GM12892 (cell line): ENCODE measurements around the gene MTPN.

Experiments
- DNase-seq: peaks from one replicate; pipeline ENCODE4 v3.0.0; 2011; ENCODE audit not compliant: insufficient read length
- FAIRE-seq: peaks from 2 replicates; lab custom pipeline; 2011; peaks lifted over from hg19 to GRCh38; lab: Jason Lieb, UNC
- POLR2A ChIP-seq: IDR thresholded peaks from 2 replicates; pipeline ENCODE4 v1.6.1; 2011; ENCODE audit warnings: low read depth, low read length, control low read depth
- POLR2AphosphoS5 ChIP-seq: IDR thresholded peaks from 2 replicates; pipeline ENCODE4 v1.6.1; 2011; ENCODE audit warnings: low read depth, low read length, control low read depth
- TAF1 ChIP-seq: IDR thresholded peaks from 2 replicates; pipeline ENCODE4 v1.6.1; 2011; ENCODE audit warnings: low read depth, mild to moderate bottlenecking, control low read depth, low read length, borderline replicate concordance

The MTPN gene

DNA sequence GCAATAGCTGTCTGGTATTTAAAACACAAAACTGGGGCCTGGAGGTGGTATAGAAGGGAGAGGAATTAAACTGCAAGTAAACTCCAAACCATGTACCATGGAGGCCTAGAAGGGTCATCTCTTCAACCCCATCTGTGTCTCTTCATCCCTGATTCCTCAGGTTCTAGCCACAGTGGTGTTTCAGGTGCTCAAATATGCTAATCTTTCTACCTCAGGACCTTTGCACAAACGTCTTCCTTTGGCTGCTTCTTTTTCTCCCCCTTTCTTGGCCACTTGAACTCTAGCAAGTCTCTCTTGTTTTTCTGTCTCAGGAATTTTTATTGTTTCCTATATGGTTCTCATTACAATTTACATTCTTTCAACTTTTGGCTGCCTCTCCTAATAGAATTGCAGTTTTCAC, 25.6 kb upstream of the MTPN start:
- DNase-seq, result no peak
- FAIRE-seq, result no peak
- TF ChIP-seq POLR2AphosphoS5 (no peak), TAF1 (no peak), POLR2A (no peak)

DNA sequence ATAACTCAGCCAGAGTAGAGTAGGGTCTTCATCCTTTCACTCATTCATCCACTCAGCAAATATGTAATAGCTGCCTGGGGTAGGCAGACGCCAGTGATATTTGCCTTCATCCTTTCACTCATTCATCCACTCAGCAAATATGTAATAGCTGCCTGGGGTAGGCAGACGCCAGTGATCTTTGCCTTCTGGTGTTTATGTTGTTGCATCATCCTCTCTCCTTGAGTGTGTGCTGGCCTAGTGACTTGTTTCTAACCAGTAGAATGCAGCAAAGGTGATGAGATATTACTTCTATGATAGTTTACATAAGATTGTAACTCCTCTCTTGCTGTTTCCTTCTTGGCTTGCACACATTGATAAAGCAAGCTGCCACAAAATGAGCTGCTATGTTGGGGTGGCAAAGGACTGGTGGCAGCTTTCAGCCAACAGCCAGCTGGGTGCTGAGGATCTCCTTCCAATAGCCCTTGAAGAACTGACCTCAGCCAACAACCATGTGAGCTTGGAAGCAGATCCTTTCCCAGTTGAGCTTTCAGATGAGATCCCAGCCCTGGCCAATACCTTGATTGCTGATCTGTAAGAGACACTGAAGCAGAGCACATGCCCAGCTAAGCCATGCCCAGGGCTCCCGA, 23.2 kb upstream of the MTPN start:
- FAIRE-seq, result no peak

DNA sequence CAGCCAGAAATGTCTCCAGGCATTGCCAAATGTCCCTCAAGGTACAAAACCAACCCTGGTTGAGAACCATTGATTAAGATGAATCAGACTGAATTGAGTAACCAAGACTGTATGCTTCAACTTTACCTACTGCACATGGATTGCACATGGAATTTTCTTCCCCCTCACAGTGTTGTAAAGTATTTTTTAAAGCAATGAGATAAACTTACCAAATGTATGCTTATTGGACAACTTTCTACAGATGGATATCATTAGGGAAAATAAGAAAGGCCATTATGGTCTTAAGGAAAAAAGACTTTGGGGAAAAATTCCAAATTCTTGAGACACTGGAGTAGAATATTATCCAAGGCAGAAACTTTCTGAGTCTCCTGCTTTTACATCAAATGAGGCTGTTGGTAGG, 20.9 kb upstream of the MTPN start:
- TF ChIP-seq TAF1, result no peak
- no peak for TF ChIP-seq POLR2AphosphoS5
- no peak for DNase-seq
- no peak for FAIRE-seq

More for the DNA sequence above, 23.2 kb upstream of the MTPN start:
- no peak for TF ChIP-seq POLR2A
- TF ChIP-seq POLR2AphosphoS5, result no peak
- no peak for TF ChIP-seq TAF1
- DNase-seq, result no peak

DNA sequence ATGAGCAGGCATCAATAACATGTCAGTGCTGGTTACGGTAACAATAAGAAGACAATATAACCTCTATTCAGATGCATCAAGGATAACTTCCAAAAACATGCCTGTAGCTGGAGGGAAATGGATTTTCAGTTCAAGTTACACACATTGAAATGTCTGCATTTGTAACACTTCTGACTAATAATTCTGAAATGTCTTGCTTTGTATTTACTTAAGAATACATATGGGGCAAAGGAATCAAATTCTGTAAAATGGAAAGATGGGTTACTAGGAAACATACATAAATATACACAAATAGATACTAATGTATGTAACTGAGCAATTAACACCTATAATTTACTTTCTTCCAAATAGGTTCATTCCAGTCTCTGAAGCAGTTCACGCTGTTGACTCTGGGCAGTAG, 18.6 kb upstream of the MTPN start:
- DNase-seq (no peak), FAIRE-seq (no peak)
- TF ChIP-seq POLR2AphosphoS5, result no peak
- no peak for TF ChIP-seq TAF1
- TF ChIP-seq POLR2A, result no peak

DNA sequence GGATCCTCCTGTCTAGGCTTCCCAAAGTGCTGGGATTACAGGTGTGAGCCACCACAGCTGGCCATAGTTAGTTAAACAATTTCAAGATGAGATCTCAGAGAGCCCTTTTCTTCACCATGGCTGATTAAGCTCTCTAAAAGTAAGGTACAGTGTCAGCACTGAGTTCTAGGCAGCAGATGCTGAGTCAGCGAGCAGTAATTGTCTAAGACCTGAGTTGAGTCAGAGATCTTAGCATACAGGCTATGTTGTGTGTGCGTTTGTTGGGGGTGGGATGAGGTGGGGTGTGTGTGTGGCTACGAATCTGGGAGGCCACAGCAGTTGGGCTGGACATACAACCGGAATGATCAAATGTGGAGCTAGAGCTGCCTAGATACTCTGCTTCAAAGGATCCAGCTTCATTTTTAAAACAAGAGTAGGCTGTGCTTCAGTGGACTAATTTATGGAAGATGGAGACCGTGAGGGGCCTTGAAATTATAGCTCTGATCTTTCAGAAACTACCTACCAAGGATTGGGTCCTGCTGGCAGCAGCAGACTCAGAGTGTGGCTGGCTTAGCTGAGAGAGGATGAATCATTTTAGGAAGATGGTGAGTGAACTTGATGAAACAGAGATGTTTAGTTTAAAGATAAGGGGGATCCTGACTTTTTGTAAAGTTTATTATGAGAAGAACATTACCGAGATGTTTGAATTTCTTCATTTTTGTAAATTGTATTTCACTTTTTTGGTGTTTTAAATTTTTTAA, 17.5 kb upstream of the MTPN start:
- TF ChIP-seq POLR2AphosphoS5, result no peak
- no peak for TF ChIP-seq TAF1
- no peak for TF ChIP-seq POLR2A
- DNase-seq, result no peak
- FAIRE-seq, result no peak

DNA sequence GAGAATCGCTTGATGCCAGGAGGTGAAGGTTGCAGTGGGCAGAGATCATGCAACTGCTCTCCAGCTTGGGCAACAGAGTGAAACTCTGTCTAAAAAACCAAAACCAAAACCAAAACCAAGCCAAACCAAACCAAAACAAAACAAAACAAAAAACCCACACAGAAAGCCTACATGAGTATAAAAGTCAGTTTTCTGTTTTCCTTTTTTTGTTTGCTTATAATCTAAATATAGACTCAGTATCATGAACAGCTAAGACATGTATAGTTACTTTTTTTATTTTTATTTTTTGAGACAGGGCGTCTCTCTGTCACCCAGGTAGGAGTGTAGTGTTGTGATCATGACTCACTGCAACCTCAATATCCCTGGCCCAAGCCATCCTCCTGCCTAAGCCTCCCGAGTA, 16.8 kb upstream of the MTPN start:
- FAIRE-seq (no peak), DNase-seq (no peak)
- TF ChIP-seq POLR2A, result no peak
- no peak for TF ChIP-seq TAF1
- no peak for TF ChIP-seq POLR2AphosphoS5

DNA sequence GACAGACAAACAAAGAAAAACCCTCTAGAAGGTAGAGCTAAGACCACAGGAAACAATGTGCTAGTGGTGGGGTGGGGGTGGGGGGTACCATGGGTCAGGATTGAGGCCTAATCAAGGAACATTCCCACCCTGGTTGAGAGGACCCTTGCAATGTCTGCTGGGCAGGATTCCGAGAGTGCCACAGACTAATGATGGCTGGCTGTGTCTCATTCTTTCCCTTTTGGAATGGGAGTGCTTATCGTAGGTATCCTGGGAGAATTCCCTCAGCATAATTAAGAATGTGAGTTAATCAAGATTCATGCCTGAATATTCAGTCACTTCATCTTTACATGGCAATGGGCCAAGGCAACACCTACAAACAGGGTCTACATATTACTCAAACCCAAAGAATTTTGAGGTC, 14.7 kb upstream of the MTPN start:
- no peak for FAIRE-seq
- no peak for TF ChIP-seq POLR2AphosphoS5
- TF ChIP-seq POLR2A, result no peak
- TF ChIP-seq TAF1, result no peak

DNA sequence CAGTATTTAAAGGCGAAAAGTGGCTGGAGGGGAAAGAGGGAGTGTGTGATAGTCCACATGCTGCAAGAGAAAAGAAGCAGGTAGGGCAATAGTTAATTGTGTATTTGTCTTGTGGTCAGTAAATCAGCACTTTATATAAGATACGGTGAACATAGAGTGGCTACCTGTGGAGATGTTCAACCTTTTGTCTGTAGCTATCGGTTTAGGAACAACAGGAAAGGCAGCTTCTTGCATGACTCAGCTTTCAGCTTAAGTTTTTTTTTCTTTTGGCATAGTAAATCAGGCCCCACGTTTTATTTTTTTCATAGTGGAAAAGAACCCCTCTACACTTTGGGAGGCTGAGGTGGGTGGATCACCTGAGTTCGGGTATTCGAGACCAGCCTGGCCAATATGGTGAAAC, 14.2 kb upstream of the MTPN start:
- DNase-seq (no peak), FAIRE-seq (no peak)
- TF ChIP-seq POLR2AphosphoS5 (no peak), POLR2A (no peak), TAF1 (no peak)

More for the DNA sequence above, 14.7 kb upstream of the MTPN start:
- no peak for DNase-seq

DNA sequence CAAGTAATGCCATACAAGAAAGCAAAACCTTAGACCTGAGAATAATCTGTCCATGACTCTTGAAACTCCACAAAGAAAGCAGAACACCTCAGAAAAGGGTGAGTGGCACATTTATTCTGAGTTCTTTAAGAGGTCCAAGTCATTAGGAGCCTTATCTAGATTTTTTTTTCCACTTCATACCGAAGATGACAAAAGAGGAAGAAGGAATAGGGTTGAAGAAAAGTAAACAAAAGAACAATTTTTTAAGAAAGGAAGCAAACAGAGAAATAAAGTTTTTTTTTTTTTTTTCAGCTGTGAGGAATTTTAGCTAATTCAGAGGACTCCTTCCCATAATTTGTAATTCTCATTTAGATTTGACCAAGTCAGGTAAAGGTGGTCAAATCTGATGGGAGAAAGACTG, 13.1 kb upstream of the MTPN start:
- no peak for FAIRE-seq

DNA sequence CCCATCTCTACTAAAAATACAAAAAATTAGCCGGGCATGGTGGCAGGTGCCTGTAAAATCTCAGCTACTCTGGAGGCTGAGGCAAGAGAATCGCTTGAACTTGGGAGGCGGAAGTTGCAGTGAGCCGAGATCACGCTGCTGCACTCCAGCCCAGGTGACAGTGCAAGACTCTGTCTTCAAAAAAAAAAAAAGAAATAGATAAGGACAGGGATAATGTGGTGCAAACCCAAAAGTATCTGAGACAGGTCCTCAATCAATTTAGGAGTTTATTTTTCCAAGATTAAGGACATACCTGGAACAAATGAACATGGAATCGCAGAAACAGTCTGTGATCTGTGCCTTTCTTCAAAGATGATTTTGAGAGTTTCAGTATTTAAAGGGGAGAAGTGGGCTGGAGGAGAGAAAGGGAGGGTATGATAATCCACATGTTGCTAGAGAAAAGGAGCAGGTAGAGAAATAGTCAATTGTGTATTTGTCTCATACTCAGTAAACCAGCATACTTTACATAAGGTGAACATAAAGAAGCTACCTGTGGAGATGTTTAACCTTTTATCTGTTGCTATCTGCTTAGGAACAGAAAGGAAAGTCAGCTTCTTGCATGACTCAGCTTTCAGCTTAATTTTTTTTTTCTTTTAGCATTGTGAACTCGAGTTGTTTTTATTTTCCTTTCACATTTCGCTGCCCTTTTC, 4.9 kb upstream of the MTPN start:
- TF ChIP-seq TAF1 (no peak), POLR2AphosphoS5 (no peak), POLR2A (no peak)
- no peak for FAIRE-seq
- DNase-seq, result no peak

More for the DNA sequence above, 13.1 kb upstream of the MTPN start:
- TF ChIP-seq POLR2A, result no peak
- no peak for TF ChIP-seq POLR2AphosphoS5
- no peak for TF ChIP-seq TAF1
- no peak for DNase-seq

DNA sequence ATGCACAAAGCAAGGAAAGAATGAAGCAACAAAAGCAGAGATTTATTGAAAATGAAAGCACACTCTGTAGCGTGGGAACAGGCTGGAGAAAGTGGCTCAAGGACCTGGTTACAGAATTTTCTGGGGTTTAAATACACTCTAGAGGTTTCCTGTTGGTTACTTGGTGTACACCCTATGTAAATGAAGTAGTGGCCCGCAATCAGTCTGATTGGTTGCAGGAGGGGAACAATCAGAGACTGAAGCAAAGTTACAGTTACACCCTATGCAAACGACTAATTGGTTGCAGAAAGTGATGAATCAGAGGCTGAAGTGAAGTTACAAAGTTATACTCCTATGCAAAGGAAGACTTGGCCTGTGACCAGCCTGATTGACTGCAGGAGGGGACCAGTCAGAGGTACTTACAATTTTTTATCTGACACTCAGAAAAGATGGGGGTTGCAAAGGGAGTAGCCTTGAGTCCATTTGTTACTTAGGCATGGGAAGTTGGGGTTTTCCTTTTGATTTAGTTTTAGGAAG, 3.6 kb upstream of the MTPN start:
- no peak for DNase-seq
- no peak for TF ChIP-seq TAF1
- TF ChIP-seq POLR2A, result no peak
- no peak for TF ChIP-seq POLR2AphosphoS5
- FAIRE-seq, result peak; percentile 68
